Kidney (tissue), 14 donors: ENCODE measurements around the gene AMOT. TPM values are rescaled to one million over a fixed set of nuclear protein-coding genes. Genes with fewer than 3 reads are reported as not detected.

Experiments used
- DNase-seq, 5 donors: peaks; one replicate each; pipeline ENCODE4 v3.0.0-alpha.2; 2013 to 2020
- FAIRE-seq: peaks from 2 replicates; lab custom pipeline; 2012; peaks lifted over from hg19 to GRCh38; lab: Jason Lieb, UNC
- H3K27ac ChIP-seq, 2 donors: one replicate each; pipeline ENCODE4 v1.7.0; 2013; ENCODE audit warnings: low read depth in 2 of 2, low read length in 2 of 2, inconsistent platforms in 1 of 2
- H3K27me3 ChIP-seq: one replicate; pipeline ENCODE4 v1.7.1; 2013; ENCODE audit warnings: low read length, inconsistent platforms; ENCODE audit not compliant: control insufficient read depth, insufficient read depth
- H3K36me3 ChIP-seq, 3 donors: one replicate each; pipeline versions ENCODE4 v1.7.0 to v1.7.1; 2013; ENCODE audit warnings: low read length in 3 of 3, control low read depth in 1 of 3, inconsistent platforms in 1 of 3; ENCODE audit not compliant: insufficient read depth in 3 of 3, control insufficient read depth in 2 of 3
- H3K4me1 ChIP-seq, 3 donors: one replicate each; pipeline versions ENCODE4 v1.7.0 to v1.7.1; 2013; ENCODE audit warnings: low read length in 3 of 3, inconsistent platforms in 1 of 3, low read depth in 1 of 3; ENCODE audit not compliant: control insufficient read depth in 2 of 3, insufficient read depth in 2 of 3
- H3K4me3 ChIP-seq, 3 donors: one replicate each; pipeline versions ENCODE4 v1.7.0 to v1.8.1; 2013; ENCODE audit warnings: low read length in 3 of 3, control low read depth in 1 of 3, inconsistent platforms in 1 of 3
- H3K9ac ChIP-seq, 3 donors: one replicate each; pipeline versions ENCODE4 v1.7.0 to v1.7.1; 2013; ENCODE audit warnings: low read length in 3 of 3, control low read depth in 1 of 3, inconsistent platforms in 1 of 3
- H3K9me3 ChIP-seq, 3 donors: one replicate each; pipeline versions ENCODE4 v1.7.0 to v1.7.1; 2013; ENCODE audit warnings: low read length in 3 of 3, control low read depth in 1 of 3, inconsistent platforms in 1 of 3; ENCODE audit not compliant: control insufficient read depth in 2 of 3, insufficient read depth in 1 of 3
- intact Hi-C: fragments of 100-400 bp; cut with DNase I; formaldehyde crosslinking; loops from one replicate; pipeline ENCODE4 v1.11.1; 2022
- polyA plus RNA-seq: library from polyadenylated mRNA; stranded (reverse); fragments of 350-450 nt; fragmentation: Illumina TruSeq; extraction: RNeasy Lipid Tissue Mini Kit (QIAGEN cat#74804); gene quantifications from one replicate; pipeline ENCODE4 v1.2.3, GENCODE V29; 2014; ENCODE audit warnings: low read depth, low replicate concordance; ENCODE audit not compliant: insufficient read depth
- total RNA-seq: library from RNA; stranded (reverse); fragmentation: NEBNext Ultra II Directional; extraction: Animal tissue kit (Norgen Biotek cat#: 25700); gene quantifications from one replicate; pipeline ENCODE4 v1.2.1, GENCODE V29; 2021
- TF ChIP-seq, protein P1 (sequence below): IDR thresholded peaks from 3 replicates; pipeline ENCODE4 v1.5.1; 2012; ENCODE audit warnings: mild to moderate bottlenecking, moderate library complexity, borderline replicate concordance; ENCODE audit not compliant: insufficient read depth; ENCODE audit errors: extremely low read depth
- donor health status: control.
- donor health status: control.
- donor health status: control.
- donor health status: control.
- donor health status: control.
- donor health status: DM: yes; HTN: yes; CAD: no.
- donor health status: Normal renal cell carcinoma (clear cell type).

The AMOT gene
- total and polyA plus RNA-seq, 2 donors from 2014 or later, result 5.5 to 35.1 TPM

DNA sequence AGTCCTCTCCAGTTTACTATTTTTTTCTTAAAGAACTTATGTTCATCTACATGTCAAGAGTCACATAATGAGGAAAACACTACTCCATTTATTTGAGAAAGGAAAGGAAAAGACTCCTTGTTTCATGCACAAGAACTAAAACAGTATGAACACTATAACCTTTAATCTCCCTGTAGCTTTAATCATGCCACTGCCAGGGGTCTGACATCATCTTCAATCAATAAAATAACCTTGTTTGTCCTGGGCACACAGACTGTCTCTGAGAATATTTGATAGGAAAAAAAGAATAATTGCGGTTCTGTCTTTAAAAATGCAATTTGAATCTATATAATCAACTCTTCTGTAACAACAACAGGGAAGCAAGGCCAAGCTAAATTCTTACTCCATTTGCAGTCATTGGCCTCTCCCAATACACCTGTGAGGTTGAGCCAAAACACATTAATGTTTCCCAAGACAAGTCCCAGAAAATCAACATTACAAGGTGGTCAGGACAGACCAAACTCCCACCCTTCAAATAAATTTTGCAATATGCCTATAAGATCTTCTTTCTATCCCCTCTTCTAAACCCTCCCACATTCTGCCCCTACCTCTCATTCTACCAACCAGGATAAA, 13.2 kb downstream of the AMOT start:
- no peaks in the 10 kb centered on the region for H3K4me1 ChIP-seq
- no peak overlapping the region for H3K27ac ChIP-seq
- no peak for DNase-seq
- no peak overlapping the region for H3K4me3 ChIP-seq
- no peaks in the 10 kb centered on the region for H3K36me3 ChIP-seq
- no peak for FAIRE-seq
- no peaks in the 10 kb centered on the region for H3K9me3 ChIP-seq
- intact Hi-C loops, result no loop called here
- TF ChIP-seq, protein P1, sequence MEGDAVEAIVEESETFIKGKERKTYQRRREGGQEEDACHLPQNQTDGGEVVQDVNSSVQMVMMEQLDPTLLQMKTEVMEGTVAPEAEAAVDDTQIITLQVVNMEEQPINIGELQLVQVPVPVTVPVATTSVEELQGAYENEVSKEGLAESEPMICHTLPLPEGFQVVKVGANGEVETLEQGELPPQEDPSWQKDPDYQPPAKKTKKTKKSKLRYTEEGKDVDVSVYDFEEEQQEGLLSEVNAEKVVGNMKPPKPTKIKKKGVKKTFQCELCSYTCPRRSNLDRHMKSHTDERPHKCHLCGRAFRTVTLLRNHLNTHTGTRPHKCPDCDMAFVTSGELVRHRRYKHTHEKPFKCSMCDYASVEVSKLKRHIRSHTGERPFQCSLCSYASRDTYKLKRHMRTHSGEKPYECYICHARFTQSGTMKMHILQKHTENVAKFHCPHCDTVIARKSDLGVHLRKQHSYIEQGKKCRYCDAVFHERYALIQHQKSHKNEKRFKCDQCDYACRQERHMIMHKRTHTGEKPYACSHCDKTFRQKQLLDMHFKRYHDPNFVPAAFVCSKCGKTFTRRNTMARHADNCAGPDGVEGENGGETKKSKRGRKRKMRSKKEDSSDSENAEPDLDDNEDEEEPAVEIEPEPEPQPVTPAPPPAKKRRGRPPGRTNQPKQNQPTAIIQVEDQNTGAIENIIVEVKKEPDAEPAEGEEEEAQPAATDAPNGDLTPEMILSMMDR, result no peak
- no peak overlapping the region for H3K9ac ChIP-seq
- H3K27me3 ChIP-seq, result peaks cover 5% of the 10 kb centered on the region

DNA sequence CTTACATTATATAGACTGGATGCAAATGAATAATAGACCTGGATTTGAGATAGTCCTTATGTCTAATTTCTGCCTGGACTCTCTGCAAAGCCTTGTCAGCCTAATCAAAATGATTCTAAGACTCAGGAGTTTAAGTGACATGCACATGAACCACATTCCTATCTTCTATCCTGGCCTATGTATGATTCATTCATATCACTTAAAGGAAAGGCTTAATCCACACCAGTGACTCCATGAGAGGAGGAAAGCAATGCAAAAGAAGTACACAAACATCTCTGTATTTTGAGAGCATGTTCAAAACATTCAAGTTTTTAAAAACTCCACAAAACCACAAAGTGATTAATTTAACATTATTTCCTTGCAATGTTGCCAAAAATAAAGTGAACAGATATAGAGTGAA, 14.6 kb downstream of the AMOT start:
- Histone ChIP-seq H3K27me3 (peaks cover 5% of the 10 kb centered on the region), H3K27ac (no peak overlapping the region), H3K36me3 (no peaks in the 10 kb centered on the region), H3K9me3 (no peaks in the 10 kb centered on the region), H3K9ac (no peak overlapping the region), H3K4me3 (no peak overlapping the region), H3K4me1 (no peaks in the 10 kb centered on the region)
- FAIRE-seq, result no peak
- intact Hi-C loops, result no loop called here
- TF ChIP-seq, protein P1, result no peak
- DNase-seq, result no peak

- no peaks in the 10 kb centered on the region for H3K36me3 ChIP-seq
- peaks cover 4% of the 10 kb centered on the region for H3K27me3 ChIP-seq
- DNase-seq, result no peak
- intact Hi-C loops, result no loop called here
- H3K9me3 ChIP-seq, result no peaks in the 10 kb centered on the region
- TF ChIP-seq, protein P1, result no peak
- H3K4me3 ChIP-seq, result no peak overlapping the region
- peaks cover 0 to 9% (median 0%) of the 10 kb centered on the region in 3 donors for H3K4me1 ChIP-seq
- no peak overlapping the region for H3K9ac ChIP-seq
- H3K27ac ChIP-seq, result no peak overlapping the region
- FAIRE-seq, result no peak
Measured at GRCh38 chrX:112822892-112823291, 17.7 kb downstream of the AMOT start.
